OCI-LY7 (cell line): ENCODE data around the gene PYHIN1. TPM values are rescaled to one million over a fixed set of nuclear protein-coding genes. Genes with fewer than 3 reads are reported as not detected.

ENCODE experiments used
- BruUV-seq: library from RNA; stranded (reverse); fragments of 400-500 nt; replicated peaks from 2 replicates; lab custom pipeline; 2021; lab: Mats Ljungman, UMichigan
- CTCF ChIA-PET: fragments of 300-600 bp; sonication (Branson Sonifier 250); formaldehyde crosslinking; loops from one replicate; lab custom pipeline; 2022; ENCODE audit warnings: antibody characterized with exemption; ENCODE audit not compliant: unreplicated experiment; lab: Charles Lee
- POLR2A ChIA-PET: fragments of 300-600 bp; sonication (Branson Sonifier 250); formaldehyde crosslinking; loops from one replicate; lab custom pipeline; 2022; ENCODE audit warnings: antibody characterized with exemption; lab: Charles Lee
- DNase-seq: peaks from one replicate; pipeline ENCODE4 v3.0.0-alpha.2; 2015; ENCODE audit warnings: low spot score
- H2AFZ ChIP-seq: fragments of 200-600 bp; sonication (generic), shearing (Covaris generic); 2 replicates; pipeline ENCODE4 v1.6.1; 2014; ENCODE audit warnings: mild to moderate bottlenecking, antibody characterized with exemption, low read length, moderate library complexity
- H3K27ac ChIP-seq: fragments of 200-600 bp; sonication (generic); 2 replicates; pipeline ENCODE4 v1.5.1; 2014; ENCODE audit warnings: mixed run types, low read depth, mild to moderate bottlenecking, moderate library complexity, low read length, inconsistent platforms; ENCODE audit not compliant: poor library complexity, severe bottlenecking
- H3K36me3 ChIP-seq: fragments of 200-600 bp; sonication (generic); 2 replicates; pipeline ENCODE4 v1.6.1; 2014; ENCODE audit warnings: mild to moderate bottlenecking, antibody characterized with exemption, low read length, moderate library complexity, mixed read lengths; ENCODE audit not compliant: insufficient read depth
- H3K4me1 ChIP-seq: fragments of 200-600 bp; sonication (generic); 2 replicates; pipeline ENCODE4 v1.5.1; 2014; ENCODE audit warnings: mild to moderate bottlenecking, low read length; ENCODE audit not compliant: insufficient read depth, poor library complexity, severe bottlenecking
- H3K4me2 ChIP-seq: fragments of 200-600 bp; sonication (generic); 2 replicates; pipeline ENCODE4 v1.6.1; 2014; ENCODE audit warnings: mild to moderate bottlenecking, low read length
- H3K4me3 ChIP-seq: fragments of 200-600 bp; sonication (generic); 2 replicates; pipeline ENCODE4 v1.5.1; 2014; ENCODE audit warnings: mild to moderate bottlenecking, low read depth, low read length; ENCODE audit not compliant: poor library complexity, severe bottlenecking
- H3K79me2 ChIP-seq: fragments of 200-600 bp; sonication (generic); 2 replicates; pipeline ENCODE4 v1.6.1; 2016; ENCODE audit warnings: low read depth, mild to moderate bottlenecking, low read length, moderate library complexity, mixed read lengths; ENCODE audit not compliant: insufficient read depth
- H3K9me2 ChIP-seq: fragments of 200-600 bp; sonication (generic); 2 replicates; pipeline ENCODE4 v1.6.1; 2016; ENCODE audit warnings: mild to moderate bottlenecking, low read length, mixed read lengths; ENCODE audit not compliant: insufficient read depth
- H3K9me3 ChIP-seq: fragments of 200-600 bp; sonication (generic); 2 replicates; pipeline ENCODE4 v1.6.1; 2014; ENCODE audit warnings: mild to moderate bottlenecking, mixed run types, low read length, mixed read lengths
- H4K20me1 ChIP-seq: fragments of 200-600 bp; sonication (generic); 2 replicates; pipeline ENCODE4 v1.6.1; 2014; ENCODE audit warnings: mild to moderate bottlenecking, antibody characterized with exemption, low read length, moderate library complexity, mixed read lengths; ENCODE audit not compliant: insufficient read depth
- CTCF ChIP-seq: fragments of 200-600 bp; sonication (generic); conservative IDR thresholded peaks from 2 replicates; pipeline ENCODE4 v1.5.1; 2014; ENCODE audit warnings: mild to moderate bottlenecking, antibody characterized with exemption, low read length, moderate library complexity, mixed read lengths
- EZH2phosphoT487 ChIP-seq: fragments of 200-600 bp; sonication (generic); IDR thresholded peaks from 2 replicates; pipeline ENCODE4 v1.6.1; 2018; ENCODE audit warnings: low read depth, borderline replicate concordance, mild to moderate bottlenecking, mixed run types, antibody characterized with exemption, low read length, moderate library complexity, mixed read lengths
- intact Hi-C: fragments of 100-400 bp; cut with micrococcal nuclease; formaldehyde crosslinking; loops from one replicate; pipeline ENCODE4 v1.10.0; 2022; ENCODE audit not compliant: unreplicated experiment
- total RNA-seq, 2 experiments: library from RNA; depleted of rRNA in 1 of 2; stranded (reverse); fragments of >200 nt in 1 of 2; shearing (Covaris generic) in 1 of 2; gene quantifications; 2 replicates each; pipeline ENCODE4 v1.2.3, GENCODE V29; 2014 to 2022

PYHIN1 gene
- total RNA-seq, 2 experiments from 2014 or later, result 18.2 to 42.5 TPM

- H2AFZ ChIP-seq, result no peak overlapping the region
- no peaks in the 10 kb centered on the region for H4K20me1 ChIP-seq
- peaks cover 63% of the 10 kb centered on the region for H3K36me3 ChIP-seq
- BruUV-seq, result no TSS peak
- TF ChIP-seq CTCF (no peak), EZH2phosphoT487 (no peak)
- no peak for DNase-seq
- CTCF ChIA-PET, result no interaction called here
- intact Hi-C loops, result loop anchor here (1.0 to 5.0 kb wide), 4 partner anchors 57 to 834 kb away; partner anchors contain the start of gene CD1C
- peaks cover 69% of the 10 kb centered on the region for H3K4me1 ChIP-seq
- H3K79me2 ChIP-seq, result peaks cover 78% of the 10 kb centered on the region
- peak overlapping the region; percentile 77 for H3K4me2 ChIP-seq
- no peaks in the 10 kb centered on the region for H3K9me2 ChIP-seq
- peak overlapping the region; percentile 88 for H3K4me3 ChIP-seq
- POLR2A ChIA-PET, result interaction anchor here (0.6 to 6.7 kb wide), 6 partner anchors 53 to 835 kb away, joined by 3 to 93 read pairs (median 5); partner anchors contain the start of gene AIM2
- no peaks in the 10 kb centered on the region for H3K9me3 ChIP-seq
- peak overlapping the region; percentile 89 for H3K27ac ChIP-seq
Measured at GRCh38 chr1:159011751-159012150, 80.4 kb downstream of the PYHIN1 start.

DNA sequence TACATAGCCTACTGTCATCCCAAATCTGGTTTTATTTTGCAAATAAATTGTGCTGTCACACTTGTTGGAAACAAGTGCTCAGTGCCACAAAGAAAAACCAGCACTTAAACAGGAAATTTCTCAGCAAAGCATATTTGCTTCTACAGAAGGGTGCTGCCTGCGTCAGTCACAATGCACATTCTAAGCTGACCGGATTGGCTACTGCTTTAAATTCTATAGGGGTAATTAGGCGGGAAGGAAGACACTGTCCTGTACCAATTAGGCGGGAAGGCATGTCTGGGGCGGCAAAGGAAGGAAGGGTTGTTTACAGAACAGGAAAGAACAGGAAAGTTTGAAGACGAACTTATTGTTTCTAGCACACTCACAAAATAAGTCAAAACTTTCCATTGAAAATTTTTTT, 81.1 kb downstream of the PYHIN1 start:
- peak overlapping the region; percentile 88 for H3K4me3 ChIP-seq
- peaks cover 66% of the 10 kb centered on the region for H3K4me1 ChIP-seq
- BruUV-seq, result no TSS peak
- intact Hi-C loops, result loop anchor here (1.0 to 5.0 kb wide), 4 partner anchors 56 to 835 kb away; partner anchors contain the start of gene CD1C
- no peaks in the 10 kb centered on the region for H4K20me1 ChIP-seq
- peaks cover 85% of the 10 kb centered on the region for H3K79me2 ChIP-seq
- ChIA-PET CTCF (interaction anchor here (0.6 kb wide), 1 partner anchor 834 kb away, joined by 3 read pairs; no protein-coding TSS in a partner anchor), POLR2A (interaction anchor here (0.6 to 2.0 kb wide), 9 partner anchors 17 to 857 kb away, joined by 3 to 7 read pairs (median 4); partner anchors contain the start of gene AIM2)
- DNase-seq, result peak; percentile 91
- H2AFZ ChIP-seq, result no peak overlapping the region
- no peaks in the 10 kb centered on the region for H3K9me2 ChIP-seq
- peak overlapping the region; percentile 89 for H3K27ac ChIP-seq
- H3K36me3 ChIP-seq, result peaks cover 68% of the 10 kb centered on the region
- TF ChIP-seq EZH2phosphoT487 (no peak), CTCF (no peak)
- H3K4me2 ChIP-seq, result peak overlapping the region; percentile 77
- H3K9me3 ChIP-seq, result no peaks in the 10 kb centered on the region

DNA sequence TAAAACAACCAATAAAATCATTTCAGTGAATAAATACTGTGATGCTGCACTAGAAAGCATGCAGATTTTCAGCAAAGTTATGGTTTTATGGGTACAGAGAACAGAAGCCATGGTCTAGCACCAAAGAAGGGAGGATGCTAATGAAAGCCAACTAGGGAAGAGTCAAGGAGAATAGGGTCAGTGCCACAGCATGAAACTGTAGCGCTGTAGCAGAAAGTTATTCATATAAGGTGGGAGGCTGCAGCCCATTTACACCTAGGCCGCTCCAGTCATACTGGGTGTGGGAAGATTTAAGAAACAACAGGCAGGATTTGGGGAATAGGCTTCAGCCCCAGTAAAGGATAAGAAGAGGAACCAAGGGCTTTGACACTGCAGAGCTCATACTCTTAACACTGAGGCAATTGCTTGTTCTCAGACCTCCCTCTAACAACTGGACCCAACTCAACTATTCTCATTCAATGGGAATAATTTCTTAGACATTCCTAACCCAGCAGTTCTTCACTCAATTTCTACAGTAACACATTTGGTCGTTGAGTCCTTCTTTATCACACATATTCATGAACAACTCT, 82.7 kb downstream of the PYHIN1 start:
- Histone ChIP-seq H3K4me3 (peak overlapping the region; percentile 88), H3K27ac (peak overlapping the region; percentile 89), H3K4me1 (peaks cover 60% of the 10 kb centered on the region), H2AFZ (no peak overlapping the region), H3K4me2 (peak overlapping the region; percentile 77), H3K36me3 (peaks cover 84% of the 10 kb centered on the region), H4K20me1 (no peaks in the 10 kb centered on the region), H3K9me2 (no peaks in the 10 kb centered on the region), H3K9me3 (no peaks in the 10 kb centered on the region), H3K79me2 (peaks cover 99% of the 10 kb centered on the region)
- no peak for TF ChIP-seq CTCF
- TF ChIP-seq EZH2phosphoT487, result no peak
- DNase-seq, result no peak
- no TSS peak for BruUV-seq
- ChIA-PET POLR2A (interaction anchor here (0.7 to 1.8 kb wide), 5 partner anchors 14 to 59 kb away, joined by 3 to 7 read pairs (median 3); no protein-coding TSS in a partner anchor), CTCF (no interaction called here)
- intact Hi-C loops, result loop anchor here (5.0 kb wide), 2 partner anchors 727 to 837 kb away; partner anchors contain the start of gene CD1C
